Fibroblast of skin of right biceps (primary cell): ENCODE results near the gene CBFA2T3.

Experiments used
- DNase-seq: peaks from one replicate; pipeline ENCODE4 v3.0.0-alpha.2; 2013

The CBFA2T3 gene

GRCh38 chr16:88830783-88831182 is 146.2 kb downstream of the CBFA2T3 start:
- DNase-seq, result no peak

- no peak for DNase-seq
These were observed 146.7 kb downstream of the CBFA2T3 start for GRCh38 chr16:88830258-88830657.

- no peak for DNase-seq
These were observed 148.3 kb downstream of the CBFA2T3 start for GRCh38 chr16:88828711-88829110.

- DNase-seq, result no peak
These were observed 149.3 kb downstream of the CBFA2T3 start for GRCh38 chr16:88827727-88828126.

GRCh38 chr16:88826070-88826840 is 150.8 kb downstream of the CBFA2T3 start:
- no peak for DNase-seq

- DNase-seq, result no peak
These were observed 151.9 kb downstream of the CBFA2T3 start for GRCh38 chr16:88825146-88825545.
